K562 (cell line): ENCODE measurements around the gene IL1RL1. TPM values are rescaled to one million over a fixed set of nuclear protein-coding genes. Genes with fewer than 3 reads are reported as not detected.

Source experiments
- ATAC-seq: fragments of 200-7000 bp; cut with Tn5 transposase; 3 replicates; pipeline ENCODE4 v1.9.1; 2020; ENCODE audit warnings: moderate library complexity
- BruUV-seq: library from RNA; stranded (reverse); fragments of 400-500 nt; replicated peaks from 2 replicates; lab custom pipeline; 2021; lab: Mats Ljungman, UMichigan
- CTCF ChIA-PET: fragments of 300-600 bp; formaldehyde crosslinking; extraction: SDS; loops from one replicate; lab custom pipeline; 2021; ENCODE audit warnings: low intra/inter-chr PET ratio; lab: Yijun Ruan, JAX
- POLR2A ChIA-PET: fragments of 300-600, 350-650 bp; sonication (Branson Sonifier 250); formaldehyde crosslinking; extraction: SDS; loops from one replicate; lab custom pipeline; 2021; ENCODE audit warnings: antibody characterized with exemption, inconsistent platforms; lab: Yijun Ruan, JAX
- DNase-seq, 4 experiments: peaks; one replicate each; pipeline versions ENCODE4 v3.0.0 to v3.0.0-alpha.2; 2011 to 2018; ENCODE audit warnings: low spot score in 3 of 4, mixed read lengths in 3 of 4; ENCODE audit errors: extremely low read depth in 1 of 4
- FAIRE-seq: peaks from 2 replicates; lab custom pipeline; 2011; peaks lifted over from hg19 to GRCh38; lab: Jason Lieb, UNC
- H2AFZ ChIP-seq: 2 replicates; pipeline ENCODE4 v1.6.0; 2011; ENCODE audit warnings: low read depth, low read length, control low read depth, inconsistent platforms
- H3K27ac ChIP-seq: fragments of 200-600 bp; 3 replicates; pipeline ENCODE4 v1.8.0; 2011; ENCODE audit warnings: low read depth, mild to moderate bottlenecking, control low read depth, inconsistent platforms, low read length, moderate library complexity, mixed read lengths; ENCODE audit errors: extremely low read depth
- H3K27me3 ChIP-seq, 2 experiments: fragments of 300-600 bp in 1 of 2; 2 replicates in 1 of 2; 3 replicates in 1 of 2; pipeline versions ENCODE4 v1.6.0 to v1.8.0; 2011; ENCODE audit warnings: inconsistent platforms in 2 of 2, low read length in 2 of 2, mild to moderate bottlenecking in 1 of 2, mixed read lengths in 1 of 2, moderate library complexity in 1 of 2; ENCODE audit not compliant: control insufficient read depth in 2 of 2, insufficient read depth in 2 of 2
- H3K36me3 ChIP-seq: fragments of 300-600 bp; 3 replicates; pipeline ENCODE4 v1.8.0; 2011; ENCODE audit warnings: mild to moderate bottlenecking, low read length, inconsistent platforms; ENCODE audit not compliant: control insufficient read depth, insufficient read depth
- H3K4me1 ChIP-seq, 2 experiments: fragments of 200-600 bp in 1 of 2; replicated peaks in 1 of 2; 2 replicates in 1 of 2; 3 replicates in 1 of 2; pipeline versions ENCODE4 v1.5.1 to v1.8.0; 2011; ENCODE audit warnings: inconsistent platforms in 2 of 2, low read length in 2 of 2, mild to moderate bottlenecking in 1 of 2, mixed read lengths in 1 of 2, moderate library complexity in 1 of 2; ENCODE audit not compliant: control insufficient read depth in 2 of 2, insufficient read depth in 2 of 2
- H3K4me2 ChIP-seq: 2 replicates; pipeline ENCODE4 v1.6.1; 2011; ENCODE audit warnings: low read length, control low read depth, inconsistent platforms, mixed read lengths; ENCODE audit not compliant: insufficient read depth
- H3K4me3 ChIP-seq: fragments of 200-600 bp; sonication (generic), shearing (Covaris generic); 2 replicates; pipeline ENCODE4 v1.5.1; 2016; ENCODE audit warnings: control low read depth, inconsistent platforms
- H3K79me2 ChIP-seq: fragments of 200-600 bp; 3 replicates; pipeline ENCODE4 v1.8.0; 2011; ENCODE audit warnings: low read length, inconsistent platforms; ENCODE audit not compliant: control insufficient read depth, insufficient read depth
- H3K9ac ChIP-seq, 2 experiments: 2 replicates each; pipeline versions ENCODE4 v1.6.0 to v1.6.1; 2011; ENCODE audit warnings: low read depth in 2 of 2, low read length in 2 of 2, control low read depth in 1 of 2, inconsistent platforms in 1 of 2, mild to moderate bottlenecking in 1 of 2, mixed read lengths in 1 of 2; ENCODE audit not compliant: insufficient read depth in 1 of 2
- H3K9me1 ChIP-seq: one replicate; pipeline ENCODE4 v1.6.0; 2011; ENCODE audit warnings: inconsistent platforms, mild to moderate bottlenecking, low read length, moderate library complexity; ENCODE audit not compliant: control insufficient read depth, insufficient read depth
- H3K9me3 ChIP-seq: replicated peaks from 2 replicates; pipeline ENCODE4 v1.5.1; 2011; ENCODE audit warnings: low read depth, low read length, inconsistent platforms; ENCODE audit not compliant: control insufficient read depth, insufficient read depth
- H4K20me1 ChIP-seq: replicated peaks from 2 replicates; pipeline ENCODE4 v1.6.1; 2011; ENCODE audit warnings: low read length, inconsistent platforms, mixed read lengths; ENCODE audit not compliant: control insufficient read depth, insufficient read depth
- BACH1 ChIP-seq: fragments of 200-800 bp; sonication (Bioruptor generic); IDR thresholded peaks from 2 replicates; pipeline ENCODE4 v1.6.1; 2016; ENCODE audit warnings: missing genetic modification characterization, missing compliant biosample characterization
- MCM7 ChIP-seq, 2 experiments: fragments of 450-650 bp; IDR thresholded peaks; 2 replicates each; pipeline ENCODE4 v1.6.1; 2016 to 2018
- in situ Hi-C: fragments of 300-500 bp; cut with MboI; formaldehyde crosslinking; loops from 4 replicates; pipeline ENCODE4 v1.15.0; 2018; ENCODE audit warnings: inconsistent platforms, mixed read lengths
- intact Hi-C: fragments of 100-400 bp; cut with micrococcal nuclease; formaldehyde crosslinking; loops from 2 replicates; pipeline ENCODE4 v1.14.2; 2022
- polyA plus RNA-seq, 8 experiments: library from polyadenylated mRNA; depleted of rRNA in 4 of 8; stranded (reverse) in 5 of 8; unstranded in 3 of 8; fragments of >200 nt; fragmentation: Nextera tagmentation in 2 of 8; fragmentation: Illumina TruSeq in 1 of 8; extraction: Ambion mirVana in 2 of 8; extraction: Trizol in 1 of 8; gene quantifications; 2 replicates each; pipeline versions ENCODE4 v1.2.1 to v1.2.3, GENCODE V29; 2011 to 2014; ENCODE audit warnings: inconsistent platforms in 1 of 8, missing spikeins in 1 of 8
- total RNA-seq, 7 experiments: library from RNA; depleted of rRNA in 6 of 7; stranded (reverse); fragments of >200 nt in 6 of 7; fragmentation: Illumina TruSeq in 2 of 7; extraction: Trizol in 2 of 7; gene quantifications; 2 replicates each; pipeline versions ENCODE4 v1.2.1 to v1.2.3, GENCODE V29; 2011 to 2021; ENCODE audit warnings: low replicate concordance in 1 of 7

Gene IL1RL1
- total and polyA plus RNA-seq, 9 of the 15 experiments (the other 6 are each of a cell fraction or from before 2014, with no cell fraction given), result 0.06 to 3.3 (median 0.59) TPM

DNA sequence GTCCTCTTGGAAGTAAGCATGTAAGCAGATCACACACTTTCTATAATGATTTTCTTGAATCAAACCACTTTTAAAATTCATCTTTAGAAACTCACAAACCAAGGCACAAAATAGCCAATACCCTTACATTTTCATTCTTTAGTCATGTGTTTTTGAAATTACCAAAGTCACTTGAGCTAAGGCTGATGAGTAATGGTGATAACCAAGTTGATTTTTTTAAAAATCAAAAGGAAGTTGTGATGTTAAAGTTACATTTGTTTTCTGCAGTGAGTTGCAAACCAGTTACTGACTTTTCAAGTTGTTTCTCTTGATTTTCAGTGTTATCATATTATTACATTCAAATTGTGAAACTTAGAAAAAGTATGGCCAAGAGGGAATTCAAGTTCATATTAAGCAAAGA, 90.1 kb downstream of the IL1RL1 start:
- Histone ChIP-seq H3K27ac (no peak overlapping the region), H2AFZ (no peak overlapping the region), H3K79me2 (no peaks in the 10 kb centered on the region), H3K4me1 (no peaks in the 10 kb centered on the region; a peak in 1 of 5 replicates), H3K9me1 (no peaks in the 10 kb centered on the region), H4K20me1 (no peaks in the 10 kb centered on the region), H3K9me3 (no peaks in the 10 kb centered on the region), H3K9ac (no peak overlapping the region), H3K27me3 (no peaks in the 10 kb centered on the region), H3K36me3 (no peaks in the 10 kb centered on the region), H3K4me2 (no peak overlapping the region), H3K4me3 (no peak overlapping the region)
- BruUV-seq, result no TSS peak
- in situ Hi-C loops (no loop called here), intact Hi-C loops (no loop called here)
- no peak for TF ChIP-seq MCM7 (IDR thresholded peaks at IDR 0.05)
- TF ChIP-seq BACH1 (tag), result 0 out of 2 replicates have a peak, but pooled peaks have one; percentile 30
- FAIRE-seq (peak; percentile 19), ATAC-seq (no peak), DNase-seq (no peak)
- ChIA-PET POLR2A (no interaction called here), CTCF (no interaction called here)

Other genes with a start within 250 kb of the IL1RL1 start
- gene IL1R1, start 168.8 kb upstream of the IL1RL1 start, total RNA-seq (2014; rRNA removed), result 0.90 and 1.00 TPM in 2 replicates
- gene IL1R1, start 168.8 kb upstream of the IL1RL1 start, total RNA-seq (2014; rRNA removed; fragmentation: Illumina TruSeq; extraction: Trizol), result 1.4 and 2.2 TPM in 2 replicates
- gene IL1R1, start 168.8 kb upstream of the IL1RL1 start, total RNA-seq (2015; rRNA removed; fragmentation: Illumina TruSeq; extraction: Trizol), result 2.0 and 2.5 TPM in 2 replicates
- gene IL1R1, start 168.8 kb upstream of the IL1RL1 start, total RNA-seq (2021), result 1.6 and 2.5 TPM in 2 replicates
- 1.5 and 3.9 TPM in 2 replicates for gene IL1R1, start 168.8 kb upstream of the IL1RL1 start, polyA plus RNA-seq (2011; rRNA removed)
- 2.6 and 2.9 TPM in 2 replicates for gene IL1R1, start 168.8 kb upstream of the IL1RL1 start, polyA plus RNA-seq (2014; fragmentation: Illumina TruSeq; extraction: Trizol)
- 1 to 10 TPM in 1 of 2 experiments, under 1 TPM in 1; 0.81 to 1.2 TPM for gene IL1R1, start 168.8 kb upstream of the IL1RL1 start, polyA plus RNA-seq (2014; fragmentation: Nextera tagmentation; extraction: Ambion mirVana)
- gene IL1R1, start 168.8 kb upstream of the IL1RL1 start, polyA plus RNA-seq (2014; rRNA removed), result 1.6 and 2.5 TPM in 2 replicates
- not detected in 2 replicates for gene IL1RL2, start 124.5 kb upstream of the IL1RL1 start, total RNA-seq (2014; rRNA removed)
- gene IL1RL2, start 124.5 kb upstream of the IL1RL1 start, total RNA-seq (2014; rRNA removed; fragmentation: Illumina TruSeq; extraction: Trizol), result not detected in 2 replicates
- gene IL1RL2, start 124.5 kb upstream of the IL1RL1 start, total RNA-seq (2015; rRNA removed; fragmentation: Illumina TruSeq; extraction: Trizol), result not detected in 2 replicates
- gene IL1RL2, start 124.5 kb upstream of the IL1RL1 start, total RNA-seq (2021), result not detected in 2 replicates
- gene IL1RL2, start 124.5 kb upstream of the IL1RL1 start, polyA plus RNA-seq (2011; rRNA removed), result not detected in 2 replicates
- gene IL1RL2, start 124.5 kb upstream of the IL1RL1 start, polyA plus RNA-seq (2014; fragmentation: Illumina TruSeq; extraction: Trizol), result not detected in 2 replicates
- not detected for gene IL1RL2, start 124.5 kb upstream of the IL1RL1 start, polyA plus RNA-seq (2014; fragmentation: Nextera tagmentation; extraction: Ambion mirVana)
- not detected in 2 replicates for gene IL1RL2, start 124.5 kb upstream of the IL1RL1 start, polyA plus RNA-seq (2014; rRNA removed)
- gene IL18R1, start 44.2 kb downstream of the IL1RL1 start, total RNA-seq (2014; rRNA removed), result 1.6 and 3.3 TPM in 2 replicates
- 4.8 TPM in 2 replicates for gene IL18R1, start 44.2 kb downstream of the IL1RL1 start, total RNA-seq (2014; rRNA removed; fragmentation: Illumina TruSeq; extraction: Trizol)
- 8.8 and 10.0 TPM in 2 replicates for gene IL18R1, start 44.2 kb downstream of the IL1RL1 start, total RNA-seq (2015; rRNA removed; fragmentation: Illumina TruSeq; extraction: Trizol)
- gene IL18R1, start 44.2 kb downstream of the IL1RL1 start, total RNA-seq (2021), result 2.5 and 4.5 TPM in 2 replicates
- 1.1 and 1.9 TPM in 2 replicates for gene IL18R1, start 44.2 kb downstream of the IL1RL1 start, polyA plus RNA-seq (2011; rRNA removed)
- 2.8 and 3.5 TPM in 2 replicates for gene IL18R1, start 44.2 kb downstream of the IL1RL1 start, polyA plus RNA-seq (2014; fragmentation: Illumina TruSeq; extraction: Trizol)
- under 1 TPM; 0.55 to 0.81 TPM for gene IL18R1, start 44.2 kb downstream of the IL1RL1 start, polyA plus RNA-seq (2014; fragmentation: Nextera tagmentation; extraction: Ambion mirVana)
- 2.9 and 3.7 TPM in 2 replicates for gene IL18R1, start 44.2 kb downstream of the IL1RL1 start, polyA plus RNA-seq (2014; rRNA removed)
- gene IL18RAP, start 111.6 kb downstream of the IL1RL1 start, total RNA-seq (2014; rRNA removed), result 4.9 and 5.2 TPM in 2 replicates
- 6.5 and 7.8 TPM in 2 replicates for gene IL18RAP, start 111.6 kb downstream of the IL1RL1 start, total RNA-seq (2014; rRNA removed; fragmentation: Illumina TruSeq; extraction: Trizol)
- 18.6 and 20.5 TPM in 2 replicates for gene IL18RAP, start 111.6 kb downstream of the IL1RL1 start, total RNA-seq (2015; rRNA removed; fragmentation: Illumina TruSeq; extraction: Trizol)
- gene IL18RAP, start 111.6 kb downstream of the IL1RL1 start, total RNA-seq (2021), result 4.4 and 5.2 TPM in 2 replicates
- 0.54 and 1.1 TPM in 2 replicates for gene IL18RAP, start 111.6 kb downstream of the IL1RL1 start, polyA plus RNA-seq (2011; rRNA removed)
- gene IL18RAP, start 111.6 kb downstream of the IL1RL1 start, polyA plus RNA-seq (2014; fragmentation: Illumina TruSeq; extraction: Trizol), result 7.5 and 9.1 TPM in 2 replicates
- 1 to 10 TPM; 4.9 to 8.3 TPM for gene IL18RAP, start 111.6 kb downstream of the IL1RL1 start, polyA plus RNA-seq (2014; fragmentation: Nextera tagmentation; extraction: Ambion mirVana)
- 5.8 and 7.0 TPM in 2 replicates for gene IL18RAP, start 111.6 kb downstream of the IL1RL1 start, polyA plus RNA-seq (2014; rRNA removed)
- not detected in 2 replicates for gene SLC9A4, start 161.7 kb downstream of the IL1RL1 start, total RNA-seq (2014; rRNA removed)
- 0.03 and 0.04 TPM in 2 replicates for gene SLC9A4, start 161.7 kb downstream of the IL1RL1 start, total RNA-seq (2014; rRNA removed; fragmentation: Illumina TruSeq; extraction: Trizol)
- 0.04 TPM in 1 of 2 replicates, not detected in the other for gene SLC9A4, start 161.7 kb downstream of the IL1RL1 start, total RNA-seq (2015; rRNA removed; fragmentation: Illumina TruSeq; extraction: Trizol)
- 0.04 and 0.07 TPM in 2 replicates for gene SLC9A4, start 161.7 kb downstream of the IL1RL1 start, total RNA-seq (2021)
- gene SLC9A4, start 161.7 kb downstream of the IL1RL1 start, polyA plus RNA-seq (2011; rRNA removed), result not detected in 2 replicates
- not detected in 2 replicates for gene SLC9A4, start 161.7 kb downstream of the IL1RL1 start, polyA plus RNA-seq (2014; fragmentation: Illumina TruSeq; extraction: Trizol)
- under 1 TPM in 1 of 2 experiments, not detected in 1; 0.15 TPM for gene SLC9A4, start 161.7 kb downstream of the IL1RL1 start, polyA plus RNA-seq (2014; fragmentation: Nextera tagmentation; extraction: Ambion mirVana)
- not detected in 2 replicates for gene SLC9A4, start 161.7 kb downstream of the IL1RL1 start, polyA plus RNA-seq (2014; rRNA removed)